ENCODE results near the gene GPATCH2.

The GPATCH2 gene

GRCh38 chr1:217453816-217454215 is 177.1 kb downstream of the GPATCH2 start:
- Histone ChIP-seq H3K27ac (no peak overlapping the region), H3K9me3 (no peaks in the 10 kb centered on the region), H3K4me1 (ENCODE audit: control insufficient read depth in 1 of 2, insufficient read depth in 1 of 2, low read depth in 1 of 2, low read length in 1 of 2) (no peaks in the 10 kb centered on the region), H3K27me3 (no peaks in the 10 kb centered on the region), H3K36me3 (no peaks in the 10 kb centered on the region), H3K4me3 (ENCODE audit: low read depth in 1 of 2, low read length in 1 of 2) (no peak overlapping the region)
- no peak for TF ChIP-seq CTCF (IDR thresholded peaks at IDR 0.05)

GRCh38 chr1:217449370-217449769 is 181.5 kb downstream of the GPATCH2 start:
- H3K27ac ChIP-seq, result no peak overlapping the region
- H3K27me3 ChIP-seq, result no peaks in the 10 kb centered on the region
- H3K36me3 ChIP-seq, result no peaks in the 10 kb centered on the region
- no peak overlapping the region for H3K4me3 ChIP-seq (ENCODE audit: low read depth in 1 of 2, low read length in 1 of 2)
- no peaks in the 10 kb centered on the region for H3K4me1 ChIP-seq (ENCODE audit: control insufficient read depth in 1 of 2, insufficient read depth in 1 of 2, low read depth in 1 of 2, low read length in 1 of 2)
- H3K9me3 ChIP-seq, result no peaks in the 10 kb centered on the region
- TF ChIP-seq CTCF (IDR thresholded peaks at IDR 0.05), result no peak

- Histone ChIP-seq H3K9me3 (no peaks in the 10 kb centered on the region), H3K4me1 (ENCODE audit: control insufficient read depth in 1 of 2, insufficient read depth in 1 of 2, low read depth in 1 of 2, low read length in 1 of 2) (no peaks in the 10 kb centered on the region), H3K27me3 (no peaks in the 10 kb centered on the region), H3K27ac (no peak overlapping the region), H3K36me3 (no peaks in the 10 kb centered on the region), H3K4me3 (ENCODE audit: low read depth in 1 of 2, low read length in 1 of 2) (no peak overlapping the region)
- no peak for TF ChIP-seq CTCF (IDR thresholded peaks at IDR 0.05)
Measured at GRCh38 chr1:217443845-217444244, 187.0 kb downstream of the GPATCH2 start.

- no peak overlapping the region for H3K27ac ChIP-seq
- no peaks in the 10 kb centered on the region for H3K4me1 ChIP-seq (ENCODE audit: control insufficient read depth in 1 of 2, insufficient read depth in 1 of 2, low read depth in 1 of 2, low read length in 1 of 2)
- H3K36me3 ChIP-seq, result no peaks in the 10 kb centered on the region
- TF ChIP-seq CTCF (IDR thresholded peaks at IDR 0.05), result no peak
- no peaks in the 10 kb centered on the region for H3K27me3 ChIP-seq
- no peak overlapping the region for H3K4me3 ChIP-seq (ENCODE audit: low read depth in 1 of 2, low read length in 1 of 2)
- no peaks in the 10 kb centered on the region for H3K9me3 ChIP-seq
Measured at GRCh38 chr1:217437376-217437775, 193.5 kb downstream of the GPATCH2 start.

- Histone ChIP-seq H3K36me3 (no peaks in the 10 kb centered on the region), H3K27ac (no peak overlapping the region), H3K4me3 (ENCODE audit: low read depth in 1 of 2, low read length in 1 of 2) (no peak overlapping the region), H3K4me1 (ENCODE audit: control insufficient read depth in 1 of 2, insufficient read depth in 1 of 2, low read depth in 1 of 2, low read length in 1 of 2) (no peaks in the 10 kb centered on the region), H3K9me3 (no peaks in the 10 kb centered on the region), H3K27me3 (no peaks in the 10 kb centered on the region)
- no peak for TF ChIP-seq CTCF (IDR thresholded peaks at IDR 0.05)
Measured at GRCh38 chr1:217435204-217435603, 195.7 kb downstream of the GPATCH2 start.

GRCh38 chr1:217433664-217434063 is 197.2 kb downstream of the GPATCH2 start:
- Histone ChIP-seq H3K27ac (no peak overlapping the region), H3K27me3 (no peaks in the 10 kb centered on the region), H3K4me3 (ENCODE audit: low read depth in 1 of 2, low read length in 1 of 2) (no peak overlapping the region), H3K4me1 (ENCODE audit: control insufficient read depth in 1 of 2, insufficient read depth in 1 of 2, low read depth in 1 of 2, low read length in 1 of 2) (no peaks in the 10 kb centered on the region), H3K9me3 (no peaks in the 10 kb centered on the region), H3K36me3 (no peaks in the 10 kb centered on the region)
- no peak for TF ChIP-seq CTCF (IDR thresholded peaks at IDR 0.05)
